Lung (tissue), 12 donors: ENCODE data around the gene ITPR1. TPM values are rescaled to one million over a fixed set of nuclear protein-coding genes. Genes with fewer than 3 reads are reported as not detected.
"Not testable (repeated sequence)": the region's sequence is repeated elsewhere in the genome, so short reads cannot be mapped to it uniquely, and the experiment has no call there.

Experiments
- ATAC-seq: fragments of 200-7000 bp; cut with Tn5 transposase; one replicate; pipeline ENCODE4 v1.9.1; 2020; ENCODE audit warnings: moderate number of reproducible peaks; ENCODE audit not compliant: insufficient read depth, low FRiP score
- DNase-seq, 3 donors: peaks; one replicate each; pipeline ENCODE4 v3.0.0-alpha.2; 2013 to 2017
- H3K27ac ChIP-seq, 2 donors: one replicate each; pipeline ENCODE4 v1.5.1; 2013; ENCODE audit warnings: mild to moderate bottlenecking in 2 of 2, moderate library complexity in 2 of 2, control low read depth in 1 of 2, inconsistent platforms in 1 of 2, low read depth in 1 of 2, low read length in 1 of 2
- H3K27me3 ChIP-seq, 3 donors: one replicate each; pipeline ENCODE4 v1.5.1; 2013; ENCODE audit warnings: low read length in 2 of 3; ENCODE audit not compliant: control insufficient read depth in 3 of 3, insufficient read depth in 3 of 3
- H3K36me3 ChIP-seq, 4 donors: one replicate each; pipeline ENCODE4 v1.5.1; 2013; ENCODE audit warnings: low read length in 4 of 4, mild to moderate bottlenecking in 1 of 4, moderate library complexity in 1 of 4; ENCODE audit not compliant: control insufficient read depth in 4 of 4, insufficient read depth in 4 of 4
- H3K4me1 ChIP-seq, 5 donors: one replicate each; pipeline ENCODE4 v1.5.1; 2013; ENCODE audit warnings: low read length in 5 of 5, mild to moderate bottlenecking in 2 of 5, moderate library complexity in 1 of 5; ENCODE audit not compliant: control insufficient read depth in 5 of 5, insufficient read depth in 5 of 5
- H3K4me3 ChIP-seq: one replicate; pipeline ENCODE4 v1.5.1; 2013; ENCODE audit warnings: mild to moderate bottlenecking, control low read depth, moderate library complexity
- H3K9ac ChIP-seq, 2 donors: one replicate each; pipeline ENCODE4 v1.5.1; 2013; ENCODE audit warnings: low read length in 2 of 2, control low read depth in 1 of 2; ENCODE audit not compliant: insufficient read depth in 1 of 2
- H3K9me3 ChIP-seq, 4 donors: one replicate each; pipeline ENCODE4 v1.5.1; 2013; ENCODE audit warnings: low read length in 3 of 4, mild to moderate bottlenecking in 1 of 4, moderate library complexity in 1 of 4; ENCODE audit not compliant: control insufficient read depth in 4 of 4, insufficient read depth in 3 of 4
- CTCF ChIP-seq: IDR thresholded peaks from 2 replicates; pipeline ENCODE4 v1.5.1; 2012; ENCODE audit warnings: mild to moderate bottlenecking; ENCODE audit errors: control extremely low read depth, extremely low read depth
- WGBS, 2 donors: extraction: QIAGEN DNeasy Blood & Tissue Kit; methylation state at CpG; one replicate each; pipeline ENCODE4 v1.1.7; 2013; 5-methylcytosine and 5-hydroxymethylcytosine counted together
- polyA plus RNA-seq, 2 donors: library from polyadenylated mRNA; stranded (reverse); fragments of 200-250 nt; gene quantifications; one replicate each; pipeline ENCODE4 v1.2.1, GENCODE V29; 2013
- total RNA-seq, 2 donors: library from RNA; depleted of rRNA in 1 of 2; stranded (reverse); fragments of >200 nt in 1 of 2; gene quantifications; one replicate each; pipeline ENCODE4 v1.2.1, GENCODE V29; 2014 to 2021
- donor health status: control.
- donor health status: control.
- donor health status: Bipolar disorder and iron deficiency.
- donor health status: healthy.
- donor health status: DM: yes; HTN: yes; CAD: no.

The ITPR1 gene
- total and polyA plus RNA-seq, 4 donors: 12.4 to 152 (median 44.1) TPM

DNA sequence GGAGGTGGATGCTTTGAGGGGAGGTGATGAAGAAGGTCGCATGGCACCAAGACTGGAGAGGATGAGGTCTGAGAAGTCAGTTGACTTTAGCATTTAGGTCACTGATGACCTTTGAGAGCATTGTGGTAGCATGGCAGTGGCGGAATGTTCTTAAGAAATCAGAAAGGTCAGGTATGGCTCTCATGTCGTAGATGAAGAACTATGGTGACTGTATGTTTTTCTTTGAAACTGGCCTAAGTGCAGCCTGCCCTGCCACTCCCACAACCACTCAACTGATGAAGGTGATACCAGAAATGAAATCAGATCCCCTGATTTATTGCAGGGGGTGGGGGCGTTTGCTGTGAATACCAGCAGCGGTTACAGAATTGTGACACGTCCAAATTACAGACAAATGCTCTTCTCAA lies 102.6 kb downstream of the ITPR1 start:
- Histone ChIP-seq H3K9ac (no peak overlapping the region), H3K36me3 (no peaks in the 10 kb centered on the region), H3K4me3 (no peak overlapping the region), H3K27ac (no peak overlapping the region), H3K9me3 (no peaks in the 10 kb centered on the region), H3K4me1 (peaks cover 0 to 14% (median 0%) of the 10 kb centered on the region in 5 donors), H3K27me3 (no peaks in the 10 kb centered on the region)
- ATAC-seq (no peak), DNase-seq (peak in 2 of 3 donors; percentile 18 to 35)
- TF ChIP-seq CTCF: no peak
- WGBS, 2 donors: 72 to 83% methylated on average over 6 of the region's 6 CpGs

DNA sequence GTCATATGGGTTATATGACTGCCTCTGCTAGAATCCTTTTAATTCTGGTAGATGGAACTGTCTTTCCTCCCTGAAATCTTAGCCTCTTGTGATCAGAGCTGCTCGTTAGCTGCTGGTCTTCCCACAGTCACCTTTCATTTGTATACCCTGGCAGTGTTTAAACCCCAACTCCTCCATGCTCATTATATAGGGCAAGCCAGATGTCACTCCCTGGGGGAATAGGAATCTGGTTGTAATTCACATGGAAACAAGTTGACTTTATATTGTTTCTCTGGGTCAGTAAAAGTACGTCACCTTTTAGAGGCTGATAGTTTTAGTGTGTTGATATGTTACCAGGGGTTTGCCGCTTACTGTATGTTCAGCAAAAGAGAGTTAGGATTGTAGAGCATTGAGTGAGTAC lies 103.5 kb downstream of the ITPR1 start:
- Histone ChIP-seq H3K9me3 (no peaks in the 10 kb centered on the region), H3K27me3 (no peaks in the 10 kb centered on the region), H3K27ac (no peak overlapping the region), H3K4me1 (peaks cover 0 to 14% (median 0%) of the 10 kb centered on the region in 5 donors), H3K36me3 (no peaks in the 10 kb centered on the region), H3K9ac (no peak overlapping the region), H3K4me3 (no peak overlapping the region)
- no peak for TF ChIP-seq CTCF
- ATAC-seq: no peak
- 61 to 62% methylated on average over 3 of the region's 3 CpGs for WGBS, 2 donors
- DNase-seq: no peak

GRCh38 chr3:4597208-4597985 lies 104.2 kb downstream of the ITPR1 start:
- no peak for TF ChIP-seq CTCF
- Histone ChIP-seq H3K9ac (no peak overlapping the region), H3K36me3 (no peaks in the 10 kb centered on the region), H3K27me3 (no peaks in the 10 kb centered on the region), H3K27ac (no peak overlapping the region), H3K9me3 (no peaks in the 10 kb centered on the region), H3K4me3 (no peak overlapping the region), H3K4me1 (peaks cover 0 to 14% (median 0%) of the 10 kb centered on the region in 5 donors)
- ATAC-seq (no peak), DNase-seq (no peak)
- 65 to 68% methylated on average over 6 of the region's 6 CpGs for WGBS, 2 donors

DNA sequence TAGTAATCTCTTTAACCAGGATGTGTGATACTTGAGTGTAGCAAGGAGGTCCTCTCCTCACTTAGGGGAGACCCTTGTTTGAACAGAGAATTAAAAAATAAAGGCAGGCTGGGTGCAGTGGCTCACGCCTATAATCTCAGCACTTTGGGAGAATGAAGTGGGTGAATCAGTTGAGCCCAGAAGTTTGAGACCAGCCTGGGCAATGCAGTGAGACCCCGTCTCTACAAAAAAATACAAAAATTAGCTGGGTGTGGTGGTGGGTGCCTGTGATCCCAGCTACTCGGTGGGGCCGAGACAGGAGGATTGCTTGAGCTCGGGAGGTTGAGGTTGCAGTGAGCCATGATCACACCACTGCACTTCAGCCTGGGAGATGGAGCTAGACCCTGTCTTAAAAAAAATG lies 105.1 kb downstream of the ITPR1 start:
- WGBS, 2 donors: 96 to 100% methylated on average over 5 of the region's 5 CpGs
- not testable (repeated sequence) for ATAC-seq, H3K36me3 ChIP-seq, H3K27me3 ChIP-seq, H3K9me3 ChIP-seq, DNase-seq, H3K27ac ChIP-seq, H3K4me3 ChIP-seq, H3K9ac ChIP-seq
- H3K4me1 ChIP-seq: peaks cover 0 to 14% (median 0%) of the 10 kb centered on the region in 5 donors
